Osteocyte (in vitro differentiated cells): ENCODE data around the gene RCL1. TPM values are rescaled to one million over a fixed set of nuclear protein-coding genes. Genes with fewer than 3 reads are reported as not detected.

Experiments
- DNase-seq: peaks from one replicate; pipeline ENCODE4 v3.0.0; 2021; ENCODE audit warnings: mixed read lengths; ENCODE audit not compliant: unreplicated experiment; ENCODE audit errors: extremely low spot score
- H3K27ac Mint-ChIP-seq: one replicate; pipeline ENCODE4 v1.8.0; 2021; ENCODE audit warnings: mild to moderate bottlenecking, mixed read lengths; ENCODE audit not compliant: unreplicated experiment
- H3K27me3 Mint-ChIP-seq: one replicate; pipeline ENCODE4 v1.8.0; 2021; ENCODE audit warnings: mixed read lengths; ENCODE audit not compliant: unreplicated experiment
- H3K36me3 Mint-ChIP-seq: one replicate; pipeline ENCODE4 v1.8.0; 2021; ENCODE audit warnings: mixed read lengths; ENCODE audit not compliant: unreplicated experiment
- H3K4me1 Mint-ChIP-seq: one replicate; pipeline ENCODE4 v1.8.0; 2021; ENCODE audit warnings: mixed read lengths; ENCODE audit not compliant: unreplicated experiment
- H3K4me3 Mint-ChIP-seq: one replicate; pipeline ENCODE4 v1.8.0; 2021; ENCODE audit warnings: mild to moderate bottlenecking, moderate library complexity, mixed read lengths; ENCODE audit not compliant: unreplicated experiment
- H3K9me3 Mint-ChIP-seq: one replicate; pipeline ENCODE4 v1.8.0; 2021; ENCODE audit warnings: mixed read lengths; ENCODE audit not compliant: unreplicated experiment
- CTCF ChIP-seq: fragments of 200-600 bp; sonication (generic); IDR thresholded peaks from 2 replicates; pipeline ENCODE4 v1.5.0; 2021; ENCODE audit warnings: antibody characterized with exemption, mild to moderate bottlenecking, moderate library complexity
- total RNA-seq: library from RNA; stranded (reverse); gene quantifications from 2 replicates; pipeline ENCODE4 v1.2.1, GENCODE V29; 2021

Gene RCL1
- total RNA-seq, 1 donor from 2014 or later: 13.4 TPM

GRCh38 chr9:4860383-4860782 is 67.6 kb downstream of the RCL1 start:
- DNase-seq: no peak

GRCh38 chr9:4861145-4861544 is 68.4 kb downstream of the RCL1 start:
- Mint-ChIP-seq H3K4me1 (peaks cover 12% of the 10 kb centered on the region), H3K4me3 (no peak overlapping the region), H3K27ac (no peak overlapping the region), H3K9me3 (peaks cover 8% of the 10 kb centered on the region), H3K27me3 (no peaks in the 10 kb centered on the region), H3K36me3 (peaks cover 33% of the 10 kb centered on the region)
- no peak for TF ChIP-seq CTCF
- DNase-seq: no peak

More at GRCh38 chr9:4860383-4860782, 67.6 kb downstream of the RCL1 start:
- no peak for TF ChIP-seq CTCF
- H3K4me1 Mint-ChIP-seq: peaks cover 19% of the 10 kb centered on the region
- H3K27me3 Mint-ChIP-seq: no peaks in the 10 kb centered on the region
- no peak overlapping the region for H3K4me3 Mint-ChIP-seq
- H3K27ac Mint-ChIP-seq: no peak overlapping the region
- peaks cover 8% of the 10 kb centered on the region for H3K9me3 Mint-ChIP-seq
- H3K36me3 Mint-ChIP-seq: peaks cover 33% of the 10 kb centered on the region

GRCh38 chr9:4861736-4862451 is 69.2 kb downstream of the RCL1 start:
- Mint-ChIP-seq H3K27ac (no peak overlapping the region), H3K9me3 (peaks cover 8% of the 10 kb centered on the region), H3K4me3 (no peak overlapping the region), H3K4me1 (peaks cover 5% of the 10 kb centered on the region), H3K36me3 (peaks cover 30% of the 10 kb centered on the region), H3K27me3 (no peaks in the 10 kb centered on the region)
- no peak for DNase-seq
- no peak for TF ChIP-seq CTCF

GRCh38 chr9:4862506-4863250 is 69.9 kb downstream of the RCL1 start:
- peaks cover 30% of the 10 kb centered on the region for H3K36me3 Mint-ChIP-seq
- H3K27me3 Mint-ChIP-seq: no peaks in the 10 kb centered on the region
- no peak overlapping the region for H3K4me3 Mint-ChIP-seq
- no peak overlapping the region for H3K27ac Mint-ChIP-seq
- peaks cover 5% of the 10 kb centered on the region for H3K9me3 Mint-ChIP-seq
- no peak for DNase-seq
- no peaks in the 10 kb centered on the region for H3K4me1 Mint-ChIP-seq
- TF ChIP-seq CTCF: no peak

GRCh38 chr9:4864234-4864661 is 71.5 kb downstream of the RCL1 start:
- no peaks in the 10 kb centered on the region for H3K9me3 Mint-ChIP-seq
- no peak for TF ChIP-seq CTCF
- DNase-seq: no peak
- H3K36me3 Mint-ChIP-seq: peaks cover 17% of the 10 kb centered on the region
- H3K4me1 Mint-ChIP-seq: no peaks in the 10 kb centered on the region
- no peak overlapping the region for H3K27ac Mint-ChIP-seq
- H3K27me3 Mint-ChIP-seq: no peaks in the 10 kb centered on the region
- H3K4me3 Mint-ChIP-seq: no peak overlapping the region
